NOMO-1 (cell line): Measurements from ENCODE around the gene AHRR.
"Not testable (repeated sequence)": the region's sequence is repeated elsewhere in the genome, so short reads cannot be mapped to it uniquely, and the experiment has no call there.

Experiments
- DNase-seq, 2 experiments: peaks; one replicate each; lab custom pipeline; 2025; ENCODE audit not compliant: unreplicated experiment in 2 of 2; lab: John Stamatoyannopoulos, UW

Gene AHRR

GRCh38 chr5:375921-376798, 54.6 kb downstream of the AHRR start:
- no peak for DNase-seq

DNA sequence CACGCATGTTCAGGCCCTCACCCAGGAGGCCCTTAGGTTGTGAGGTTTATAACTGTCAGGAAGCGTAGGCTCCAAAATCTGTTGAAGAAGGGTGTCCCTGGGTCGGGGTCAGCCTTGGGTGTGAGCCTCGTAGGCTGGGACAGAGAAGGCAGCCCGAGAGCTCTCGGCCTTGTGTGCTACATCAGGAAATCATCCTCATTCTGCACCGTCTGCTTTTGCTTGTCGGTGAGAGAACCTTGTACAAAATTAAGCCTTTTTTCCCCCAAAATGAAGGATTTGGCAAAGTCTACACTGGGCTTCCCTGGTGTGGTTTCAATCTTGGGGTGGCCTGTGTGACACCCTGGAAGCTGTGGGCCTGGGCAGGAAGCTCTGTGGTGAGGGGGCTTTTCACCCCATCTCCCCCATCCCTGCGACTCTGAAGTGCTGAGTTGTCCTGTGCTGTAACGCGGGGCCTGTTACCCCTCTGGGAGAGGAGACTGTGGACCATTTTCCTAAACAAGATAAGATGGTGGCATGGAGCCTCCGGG, 55.3 kb downstream of the AHRR start:
- DNase-seq, result no peak

DNA sequence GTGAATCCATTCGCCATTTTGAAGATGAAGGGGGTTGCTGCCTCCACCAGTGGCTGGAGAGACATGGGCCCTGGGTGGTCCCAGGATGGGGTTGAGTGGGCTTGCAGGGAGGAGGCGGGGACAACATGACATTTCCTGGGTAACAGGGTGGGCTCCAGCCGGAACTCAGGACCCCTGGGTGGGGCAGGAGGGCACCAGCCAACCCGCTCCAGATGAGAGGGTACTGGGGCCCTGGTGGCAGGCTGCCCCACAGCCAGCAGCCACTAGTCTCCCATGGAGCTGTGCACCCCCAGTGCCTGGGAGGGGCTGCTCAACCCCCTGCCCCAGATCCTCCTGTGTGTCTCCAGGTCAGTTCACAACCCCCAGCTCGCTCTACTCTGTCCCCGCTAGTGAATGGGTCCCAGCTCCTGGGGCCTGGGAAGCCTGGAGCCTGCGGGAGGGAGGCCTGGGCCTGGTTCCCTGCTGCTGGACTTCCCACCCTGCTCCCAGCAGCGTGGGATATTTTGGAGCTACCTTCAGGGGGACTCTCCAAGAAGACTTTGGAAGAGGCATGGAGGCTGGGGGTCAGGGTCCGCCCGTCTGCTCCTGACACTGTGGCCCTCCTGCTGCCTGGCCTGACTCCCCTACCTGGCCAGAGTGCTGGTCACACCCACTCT, 55.9 kb downstream of the AHRR start:
- no peak for DNase-seq

DNA sequence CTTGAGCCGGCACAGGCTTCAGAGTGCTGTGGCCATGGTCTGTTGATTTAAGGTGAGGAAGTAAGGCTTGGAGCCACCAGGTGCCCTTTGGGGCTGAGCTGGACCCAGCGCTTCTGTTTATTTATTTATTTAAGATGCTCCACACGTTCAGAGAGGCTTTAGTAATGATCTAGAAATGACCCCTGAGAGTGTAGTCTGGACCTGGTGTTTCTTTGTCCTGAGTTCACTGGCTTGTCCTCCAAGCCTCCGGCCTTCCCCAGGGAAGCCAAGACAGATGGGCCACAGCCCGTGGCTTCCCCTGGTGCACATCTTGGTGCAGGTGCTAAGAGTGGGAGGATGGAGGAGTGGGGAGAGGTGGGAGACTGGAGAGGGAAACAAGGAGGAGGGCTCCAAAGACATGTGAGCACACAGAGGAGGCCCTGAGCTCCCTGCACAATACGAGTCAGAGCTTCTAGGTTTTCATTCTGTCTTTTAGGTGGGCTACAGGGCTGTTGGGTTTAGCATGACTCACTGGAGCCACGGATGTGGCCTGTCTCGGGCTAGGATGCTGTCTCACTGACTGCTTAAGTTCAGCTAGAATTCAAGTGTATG, 56.9 kb downstream of the AHRR start:
- no peak for DNase-seq

- DNase-seq, result no peak
These were observed 57.6 kb downstream of the AHRR start for GRCh38 chr5:378976-379742.

- peak in 1 of 2 experiments; percentile 64 for DNase-seq
These were observed 59.3 kb downstream of the AHRR start for GRCh38 chr5:380701-381309.

DNA sequence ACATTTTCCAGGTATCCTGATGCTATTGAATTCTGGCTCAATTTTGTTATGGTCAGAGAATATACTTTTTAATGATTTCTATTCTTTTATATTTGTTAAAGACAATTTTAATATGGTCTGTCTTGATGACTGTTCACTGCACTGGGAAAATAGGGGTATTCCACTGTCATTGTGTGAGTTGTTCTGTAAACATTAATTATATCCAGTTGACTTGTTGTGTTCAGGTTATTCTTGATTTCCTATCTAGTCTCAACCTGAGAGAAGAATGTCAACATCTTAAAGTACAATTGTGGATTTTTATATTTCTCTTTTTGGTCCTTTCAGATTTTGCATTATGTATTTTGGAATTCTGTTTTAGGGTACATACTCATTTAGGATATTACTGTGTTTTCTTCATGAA, 61.6 kb downstream of the AHRR start:
- no peak for DNase-seq

- DNase-seq, result no peak
These were observed 62.1 kb downstream of the AHRR start for GRCh38 chr5:383621-384020.

DNA sequence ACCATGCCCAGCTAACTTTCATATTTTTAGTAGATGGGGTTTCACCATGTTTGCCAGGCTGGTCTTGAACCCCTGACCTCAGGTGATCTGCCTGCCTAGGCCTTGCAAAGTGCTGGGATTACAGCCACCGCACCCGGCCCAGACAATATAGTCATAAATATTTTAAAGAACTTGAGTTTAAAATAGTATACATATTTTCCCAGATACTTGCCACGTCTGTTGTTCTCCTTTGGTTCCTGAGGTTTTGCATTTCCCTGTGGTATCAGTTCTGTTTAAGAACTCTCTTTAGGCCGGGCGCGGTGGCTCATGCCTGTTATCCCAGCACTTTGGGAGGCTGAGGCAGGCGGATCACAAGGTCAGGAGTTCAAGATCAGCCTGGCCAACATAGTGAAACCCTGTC, 63.1 kb downstream of the AHRR start:
- not testable (repeated sequence) for DNase-seq

GRCh38 chr5:385321-385720, 63.8 kb downstream of the AHRR start:
- DNase-seq, result no peak

GRCh38 chr5:386432-387341, 65.2 kb downstream of the AHRR start:
- DNase-seq, result no peak

DNA sequence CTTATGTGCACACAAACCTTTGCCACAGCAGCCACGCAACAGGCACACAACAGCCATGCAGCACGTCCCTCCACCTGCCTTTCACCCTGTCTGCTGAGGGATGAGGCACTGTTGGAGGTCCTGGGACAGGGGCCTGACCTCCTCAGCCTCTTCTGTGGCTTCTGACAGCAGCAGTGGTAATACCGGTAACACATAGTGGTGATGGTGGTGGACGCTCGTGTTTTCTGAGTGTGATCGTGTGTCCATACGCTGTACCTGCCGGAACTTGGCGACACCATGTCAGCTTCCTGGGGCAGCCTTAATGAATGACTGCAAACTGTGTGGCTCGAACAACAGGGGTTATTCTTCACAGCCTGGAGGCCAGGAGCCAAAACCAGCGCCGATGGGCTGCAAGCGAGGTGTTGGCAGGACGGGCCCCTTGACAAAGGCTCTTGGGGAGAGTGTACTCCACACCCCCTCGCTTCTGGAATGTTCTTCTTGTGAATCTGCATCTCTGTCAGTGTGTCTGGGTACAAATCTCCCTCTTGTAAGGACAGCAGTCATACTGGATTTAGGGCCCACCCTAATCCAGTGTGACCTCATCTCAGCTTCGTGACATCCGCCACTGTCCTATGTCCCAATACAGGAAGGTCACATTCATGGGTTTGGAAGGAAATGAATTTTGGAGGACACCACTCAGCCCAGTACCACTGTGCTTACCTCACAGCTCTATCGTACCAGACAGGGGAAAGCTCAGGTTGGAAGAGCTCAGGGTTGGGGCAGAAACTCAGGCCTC, 66.2 kb downstream of the AHRR start:
- DNase-seq, result peak in 1 of 2 experiments; percentile 38

DNA sequence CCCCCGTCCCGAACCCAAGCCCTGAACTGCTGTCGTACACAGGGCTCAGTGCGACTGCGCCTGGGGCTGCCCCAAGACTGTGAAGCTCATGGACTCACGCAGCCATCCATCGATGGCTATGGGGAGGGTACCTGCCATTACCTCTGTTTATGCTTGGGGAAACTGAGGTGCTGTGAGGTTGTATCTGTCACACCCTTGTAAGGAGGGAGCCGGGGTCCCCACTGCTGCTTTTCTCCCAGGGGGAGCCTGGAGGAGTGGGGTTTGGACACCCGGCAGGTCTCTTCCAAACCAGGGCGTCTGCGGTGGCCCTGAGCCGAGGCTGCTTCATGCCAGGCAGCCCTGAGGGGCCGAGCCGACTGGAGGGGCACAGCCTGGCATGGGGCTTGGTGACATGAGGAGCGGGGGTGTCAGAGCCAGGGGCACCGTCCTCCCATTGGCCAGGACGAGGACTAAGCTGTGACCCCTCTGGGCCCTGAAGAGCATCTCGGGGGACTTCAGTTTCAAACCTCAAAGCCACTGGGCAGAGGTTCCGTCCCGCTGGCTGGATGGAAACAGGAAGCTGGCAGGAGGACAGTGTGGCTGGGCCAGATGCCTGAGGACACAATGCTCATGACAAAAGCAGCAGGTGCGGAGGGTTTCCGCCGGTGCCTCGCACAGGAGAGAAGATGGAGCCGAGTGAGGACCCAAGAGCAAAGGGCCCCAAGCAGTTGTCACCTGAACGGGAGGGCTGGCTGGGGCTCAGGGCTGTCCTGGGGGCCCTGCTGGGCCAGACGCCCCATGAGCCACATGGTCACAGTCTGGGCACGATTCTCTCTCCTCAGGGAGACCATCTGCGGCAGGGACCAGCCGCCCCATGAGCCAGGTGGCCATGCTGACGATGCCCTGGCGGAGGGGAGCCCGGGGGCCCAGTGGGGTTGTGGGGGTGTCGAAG, 67.0 kb downstream of the AHRR start:
- DNase-seq, result no peak

DNA sequence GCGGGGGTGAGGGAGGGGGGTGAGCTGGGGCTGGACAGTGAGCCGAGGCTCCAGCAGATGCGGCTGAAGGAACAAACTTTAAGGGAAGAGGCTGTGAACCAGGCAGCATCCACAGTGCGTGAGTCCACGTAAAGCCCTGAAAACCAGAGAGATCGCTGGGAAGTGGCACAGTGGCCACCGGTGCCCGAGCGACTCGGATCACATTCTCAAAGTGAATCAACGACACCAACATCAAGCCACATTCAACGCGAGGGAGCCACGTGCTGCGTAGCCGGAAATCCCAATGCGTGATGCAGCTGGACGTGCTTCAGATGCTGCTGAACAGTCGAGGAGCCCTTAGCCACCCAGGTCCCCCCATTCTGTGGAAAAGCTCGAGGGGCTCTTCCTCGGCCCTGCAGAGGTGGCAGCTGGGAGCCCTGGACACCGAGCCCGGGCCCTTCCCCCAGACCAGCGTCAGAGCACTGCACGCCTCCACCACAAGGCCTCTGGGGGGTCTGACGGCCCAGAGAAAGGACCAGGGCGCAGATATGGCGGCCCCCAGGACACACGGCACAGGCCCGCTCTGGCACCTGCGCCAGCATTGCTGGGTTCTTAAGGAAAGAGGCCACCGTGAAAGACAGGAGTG, 67.8 kb downstream of the AHRR start:
- no peak for DNase-seq

DNA sequence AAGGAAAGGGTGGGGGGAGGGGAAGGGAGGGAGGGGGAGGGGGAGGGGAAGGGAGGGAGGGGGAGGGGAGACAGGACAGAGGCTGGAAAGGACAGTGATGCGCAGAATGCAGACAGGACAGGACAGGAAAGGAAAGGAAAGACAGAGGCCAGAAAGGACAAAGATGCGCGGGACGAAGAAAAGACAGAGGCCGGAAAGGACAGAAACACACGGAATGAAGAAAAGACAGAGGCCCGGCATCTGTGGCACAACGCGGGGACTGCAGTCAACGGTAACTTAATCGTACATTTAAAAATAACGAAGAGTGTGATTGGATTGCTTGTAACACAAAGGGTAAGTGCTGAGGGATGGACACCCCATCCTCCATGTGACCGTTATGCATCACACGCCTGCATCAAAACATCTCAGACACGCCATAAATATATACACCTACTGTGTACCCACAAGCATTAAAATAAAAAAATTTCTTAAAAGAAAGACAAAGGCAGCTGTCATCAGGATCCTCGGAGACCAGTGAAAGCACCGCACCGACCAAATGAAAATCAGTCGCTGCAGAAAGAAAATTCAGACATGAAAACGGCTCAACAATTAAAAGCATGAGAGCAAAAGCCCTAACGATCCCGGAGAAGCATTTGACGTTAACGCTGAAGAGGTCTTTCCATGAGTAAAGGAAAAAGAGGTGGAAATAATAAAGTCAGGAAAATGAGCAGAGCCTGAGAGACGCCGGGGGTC, 68.5 kb downstream of the AHRR start:
- no peak for DNase-seq
